ENCODE data around the gene RTP3. TPM values are rescaled to one million over a fixed set of nuclear protein-coding genes. Genes with fewer than 3 reads are reported as not detected.

Gene RTP3
- total RNA-seq, 1 experiment from 2014 or later, result not detected

GRCh38 chr3:46449755-46450552, 47.8 kb upstream of the RTP3 start:
- no peak overlapping the region for H3K4me3 ChIP-seq (ENCODE audit: low read depth in 2 of 2, low read length in 2 of 2)
- ATAC-seq (no peak), DNase-seq (ENCODE audit: low read depth, low spot score) (no peak)
- no peaks in the 10 kb centered on the region for H3K4me1 ChIP-seq (ENCODE audit: control insufficient read depth, insufficient read depth, low read length)
- H3K36me3 ChIP-seq (ENCODE audit: control insufficient read depth, insufficient read depth, low read length), result no peaks in the 10 kb centered on the region
- peak; percentile 78 for TF ChIP-seq CTCF (IDR thresholded peaks at IDR 0.05)
- no peak for TF ChIP-seq TCF7L2 (IDR thresholded peaks at IDR 0.05; ENCODE audit: low read depth, low read length)
- intact Hi-C loops (cut with micrococcal nuclease; ENCODE audit: unreplicated experiment), result no loop called here
- no TSS peak for BruUV-seq (replicated peaks)
- in situ Hi-C loops (cut with HindIII; ENCODE audit: low pct_unique_long_range_greater_than_20kb, low sequenced_read_pairs), result no loop called here
- ChIA-PET POLR2A (no interaction called here), CTCF (interaction anchor here (0.6 kb wide), 1 partner anchor 587 kb away, joined by 3 read pairs; no protein-coding TSS in a partner anchor)
- H3K27me3 ChIP-seq (ENCODE audit: control insufficient read depth, insufficient read depth, low read length), result no peaks in the 10 kb centered on the region
- H3K27ac ChIP-seq (ENCODE audit: low read length), result no peak overlapping the region
- no peaks in the 10 kb centered on the region for H3K9me3 ChIP-seq (ENCODE audit: control insufficient read depth, insufficient read depth, low read depth, low read length)

- Histone ChIP-seq H3K27me3 (ENCODE audit: control insufficient read depth, insufficient read depth, low read length) (no peaks in the 10 kb centered on the region), H3K4me1 (ENCODE audit: control insufficient read depth, insufficient read depth, low read length) (no peaks in the 10 kb centered on the region), H3K4me3 (ENCODE audit: low read depth in 2 of 2, low read length in 2 of 2) (no peak overlapping the region), H3K36me3 (ENCODE audit: control insufficient read depth, insufficient read depth, low read length) (no peaks in the 10 kb centered on the region), H3K27ac (ENCODE audit: low read length) (no peak overlapping the region), H3K9me3 (ENCODE audit: control insufficient read depth, insufficient read depth, low read depth, low read length) (no peaks in the 10 kb centered on the region)
- CTCF ChIA-PET, result no interaction called here
- DNase-seq (ENCODE audit: low read depth, low spot score) (no peak), ATAC-seq (no peak)
- TF ChIP-seq POLR2AphosphoS5 (IDR thresholded peaks at IDR 0.05; ENCODE audit: low read depth, low read length), result no peak
- TF ChIP-seq TCF7L2 (IDR thresholded peaks at IDR 0.05; ENCODE audit: low read depth, low read length), result no peak
- TF ChIP-seq SIN3A (IDR thresholded peaks at IDR 0.05; ENCODE audit: borderline replicate concordance, insufficient read depth, low read depth, low read length), result no peak
- no peak for TF ChIP-seq CTCF (IDR thresholded peaks at IDR 0.05)
- no peak for TF ChIP-seq REST (IDR thresholded peaks at IDR 0.05; ENCODE audit: insufficient read depth in 1 of 2, low read depth in 2 of 2, low read length in 1 of 2)
- intact Hi-C loops (cut with micrococcal nuclease; ENCODE audit: unreplicated experiment) (no loop called here), in situ Hi-C loops (cut with HindIII; ENCODE audit: low pct_unique_long_range_greater_than_20kb, low sequenced_read_pairs) (no loop called here)
- POLR2A ChIA-PET, result no interaction called here
- BruUV-seq (replicated peaks), result no TSS peak
Measured at GRCh38 chr3:46453526-46454208, 44.1 kb upstream of the RTP3 start.

Data from Panc1 (cell line).